Measurements from ENCODE around the gene CLASP1. TPM values are rescaled to one million over a fixed set of nuclear protein-coding genes. Genes with fewer than 3 reads are reported as not detected.

Gene CLASP1
- total and polyA plus RNA-seq, 2 experiments from 2014 or later, result 20.1 to 37.4 TPM

DNA sequence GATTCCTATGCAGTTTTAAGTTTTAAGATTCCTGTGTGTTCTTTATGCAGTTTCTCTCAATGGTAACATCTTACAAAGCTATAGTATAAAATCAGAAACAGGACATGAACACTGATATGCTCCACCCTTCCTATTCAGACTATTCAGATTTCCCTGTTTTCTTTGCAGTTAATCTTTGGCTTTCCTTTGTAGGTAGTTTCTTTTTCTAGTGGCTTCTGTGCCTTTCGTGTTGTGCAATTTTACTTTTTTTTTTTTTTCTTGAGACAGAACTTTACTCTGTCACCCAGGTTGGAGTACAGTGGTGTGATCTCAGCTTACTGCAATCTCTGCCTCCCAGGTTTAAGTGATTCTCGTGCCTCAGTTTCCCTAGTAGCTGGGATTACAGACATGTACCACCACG, 213.5 kb downstream of the CLASP1 start:
- Histone ChIP-seq H3F3A (ENCODE audit: insufficient read depth) (no peaks in the 10 kb centered on the region), H3K27ac (no peak overlapping the region), H4K20me1 (ENCODE audit: insufficient read depth) (no peaks in the 10 kb centered on the region), H3K79me2 (ENCODE audit: insufficient read depth) (no peaks in the 10 kb centered on the region), H3K4me2 (ENCODE audit: unreplicated experiment) (no peak overlapping the region), H3K27me3 (replicated peaks; ENCODE audit: insufficient read depth) (no peaks in the 10 kb centered on the region), H2AFZ (no peak overlapping the region), H3K4me3 (no peak overlapping the region), H3K4me1 (ENCODE audit: insufficient read depth) (no peaks in the 10 kb centered on the region), H3K9ac (no peak overlapping the region), H3K36me3 (ENCODE audit: low read depth) (peaks cover 10% of the 10 kb centered on the region), H3K9me2 (ENCODE audit: insufficient read depth) (no peaks in the 10 kb centered on the region), H3K9me3 (ENCODE audit: low read depth) (no peaks in the 10 kb centered on the region)
- TF ChIP-seq EZH2 (IDR thresholded peaks at IDR 0.05; ENCODE audit: insufficient read depth, poor library complexity, severe bottlenecking) (no peak), EZH2phosphoT487 (IDR thresholded peaks at IDR 0.05; ENCODE audit: insufficient read depth, low read depth) (no peak)
- DNase-seq, result no peak
- in situ Hi-C loops (cut with MboI), result no loop called here
- 93 to 99% methylated on average over 3 of the region's 3 CpGs for WGBS, 2 experiments (ENCODE audit: low coverage in 1 of 2, low lambda C conversion rate in 2 of 2, missing lambda C conversion rate in 2 of 2)

- H3K4me3 ChIP-seq, result no peak overlapping the region
- no peak overlapping the region for H3K4me2 ChIP-seq (ENCODE audit: unreplicated experiment)
- no peak overlapping the region for H3K9ac ChIP-seq
- no peaks in the 10 kb centered on the region for H3K27me3 ChIP-seq (replicated peaks; ENCODE audit: insufficient read depth)
- H4K20me1 ChIP-seq (ENCODE audit: insufficient read depth), result no peaks in the 10 kb centered on the region
- no peak for TF ChIP-seq EZH2 (IDR thresholded peaks at IDR 0.05; ENCODE audit: insufficient read depth, poor library complexity, severe bottlenecking)
- TF ChIP-seq EZH2phosphoT487 (IDR thresholded peaks at IDR 0.05; ENCODE audit: insufficient read depth, low read depth), result no peak
- H2AFZ ChIP-seq, result no peak overlapping the region
- no peaks in the 10 kb centered on the region for H3K9me2 ChIP-seq (ENCODE audit: insufficient read depth)
- in situ Hi-C loops (cut with MboI), result no loop called here
- H3F3A ChIP-seq (ENCODE audit: insufficient read depth), result no peaks in the 10 kb centered on the region
- 43 to 74% methylated on average over 1 of the region's 1 CpG for WGBS, 2 experiments (ENCODE audit: low coverage in 1 of 2, low lambda C conversion rate in 2 of 2, missing lambda C conversion rate in 2 of 2)
- 0 out of 2 replicates have a peak, but pooled peaks cover 4% of the 10 kb centered on the region for H3K4me1 ChIP-seq (ENCODE audit: insufficient read depth)
- H3K79me2 ChIP-seq (ENCODE audit: insufficient read depth), result no peaks in the 10 kb centered on the region
- no peaks in the 10 kb centered on the region for H3K9me3 ChIP-seq (ENCODE audit: low read depth)
- H3K27ac ChIP-seq, result no peak overlapping the region
- DNase-seq, result no peak
- peaks cover 1% of the 10 kb centered on the region; the same call in 1 of the 2 replicates for H3K36me3 ChIP-seq (ENCODE audit: low read depth)
Measured at GRCh38 chr2:121431214-121431613, 218.0 kb downstream of the CLASP1 start.

GRCh38 chr2:121429927-121430520, 219.2 kb downstream of the CLASP1 start:
- TF ChIP-seq EZH2phosphoT487 (IDR thresholded peaks at IDR 0.05; ENCODE audit: insufficient read depth, low read depth), result no peak
- no peak for TF ChIP-seq EZH2 (IDR thresholded peaks at IDR 0.05; ENCODE audit: insufficient read depth, poor library complexity, severe bottlenecking)
- no peak overlapping the region for H3K27ac ChIP-seq
- no peak overlapping the region for H2AFZ ChIP-seq
- in situ Hi-C loops (cut with MboI), result no loop called here
- no peak overlapping the region for H3K9ac ChIP-seq
- no peaks in the 10 kb centered on the region for H3K9me2 ChIP-seq (ENCODE audit: insufficient read depth)
- no peaks in the 10 kb centered on the region for H3F3A ChIP-seq (ENCODE audit: insufficient read depth)
- H3K36me3 ChIP-seq (ENCODE audit: low read depth), result peaks cover 12% of the 10 kb centered on the region; the same call in 1 of the 2 replicates
- 94 to 96% methylated on average over 16 of the region's 16 CpGs for WGBS, 2 experiments (ENCODE audit: low coverage in 1 of 2, low lambda C conversion rate in 2 of 2, missing lambda C conversion rate in 2 of 2)
- no peaks in the 10 kb centered on the region for H3K9me3 ChIP-seq (ENCODE audit: low read depth)
- 0 out of 2 replicates have a peak, but pooled peaks cover 4% of the 10 kb centered on the region for H3K4me1 ChIP-seq (ENCODE audit: insufficient read depth)
- H4K20me1 ChIP-seq (ENCODE audit: insufficient read depth), result no peaks in the 10 kb centered on the region
- no peak for DNase-seq
- no peak overlapping the region for H3K4me2 ChIP-seq (ENCODE audit: unreplicated experiment)
- H3K79me2 ChIP-seq (ENCODE audit: insufficient read depth), result no peaks in the 10 kb centered on the region
- H3K27me3 ChIP-seq (replicated peaks; ENCODE audit: insufficient read depth), result no peaks in the 10 kb centered on the region
- no peak overlapping the region for H3K4me3 ChIP-seq

DNA sequence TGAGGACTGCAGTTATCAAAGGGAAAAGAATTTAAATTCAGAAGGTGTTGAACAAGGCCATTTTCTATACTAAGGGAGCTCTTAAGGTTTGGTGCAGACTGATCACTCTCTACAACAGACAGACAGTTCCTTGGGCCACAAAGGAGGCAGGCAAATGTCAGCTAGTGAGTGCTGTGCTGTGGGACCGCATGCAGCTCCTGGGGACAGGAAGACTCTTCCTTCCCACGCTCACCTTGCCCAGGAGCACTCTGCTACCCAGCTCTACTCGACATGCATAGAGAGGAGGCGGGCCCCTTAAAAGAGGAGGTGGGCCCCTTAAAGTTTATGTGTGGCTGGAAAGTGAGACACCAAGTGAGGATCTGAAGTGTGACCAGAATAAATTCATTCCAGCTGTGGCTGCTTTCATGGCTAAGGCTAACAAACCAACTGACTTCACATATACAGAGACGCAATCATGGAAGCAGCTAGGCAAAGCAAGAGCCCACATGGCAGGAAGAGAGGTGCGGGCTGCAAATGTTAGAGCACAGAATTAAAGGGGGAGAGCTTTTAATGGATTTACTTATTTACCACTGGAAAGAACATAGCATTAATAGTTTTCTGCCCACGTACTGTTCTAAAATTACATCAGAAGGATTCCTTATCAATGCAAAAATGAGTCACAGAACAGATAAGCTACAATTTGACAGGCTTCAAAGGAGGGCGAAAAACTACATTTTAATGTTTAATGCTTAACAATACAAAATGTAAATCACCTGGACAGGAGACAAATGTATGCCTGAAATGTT, 220.0 kb downstream of the CLASP1 start:
- H3K9ac ChIP-seq, result no peak overlapping the region
- no peak overlapping the region for H3K4me3 ChIP-seq
- TF ChIP-seq EZH2phosphoT487 (IDR thresholded peaks at IDR 0.05; ENCODE audit: insufficient read depth, low read depth), result no peak
- TF ChIP-seq EZH2 (IDR thresholded peaks at IDR 0.05; ENCODE audit: insufficient read depth, poor library complexity, severe bottlenecking), result no peak
- H3K9me3 ChIP-seq (ENCODE audit: low read depth), result no peaks in the 10 kb centered on the region
- DNase-seq, result no peak
- no peaks in the 10 kb centered on the region for H4K20me1 ChIP-seq (ENCODE audit: insufficient read depth)
- no peaks in the 10 kb centered on the region for H3K27me3 ChIP-seq (replicated peaks; ENCODE audit: insufficient read depth)
- 0 out of 2 replicates have a peak, but pooled peaks cover 4% of the 10 kb centered on the region for H3K4me1 ChIP-seq (ENCODE audit: insufficient read depth)
- 77 to 78% methylated on average over 8 of the region's 8 CpGs for WGBS, 2 experiments (ENCODE audit: low coverage in 1 of 2, low lambda C conversion rate in 2 of 2, missing lambda C conversion rate in 2 of 2)
- no peak overlapping the region for H3K27ac ChIP-seq
- H3K36me3 ChIP-seq (ENCODE audit: low read depth), result peaks cover 20% of the 10 kb centered on the region; the same call in 1 of the 2 replicates
- in situ Hi-C loops (cut with MboI), result no loop called here
- no peak overlapping the region for H2AFZ ChIP-seq
- no peaks in the 10 kb centered on the region for H3K79me2 ChIP-seq (ENCODE audit: insufficient read depth)
- no peaks in the 10 kb centered on the region for H3F3A ChIP-seq (ENCODE audit: insufficient read depth)
- H3K4me2 ChIP-seq (ENCODE audit: unreplicated experiment), result no peak overlapping the region
- no peaks in the 10 kb centered on the region for H3K9me2 ChIP-seq (ENCODE audit: insufficient read depth)

All from GM23248 (cell line).